Bronchial epithelial cell (primary cell): ENCODE results near the gene DCLK2. TPM values are rescaled to one million over a fixed set of nuclear protein-coding genes. Genes with fewer than 3 reads are reported as not detected.
"Not testable (repeated sequence)": the region's sequence is repeated elsewhere in the genome, so short reads cannot be mapped to it uniquely, and the experiment has no call there.

Experiments used
- DNase-seq: peaks from one replicate; pipeline ENCODE4 v3.0.0-alpha.2; 2010; ENCODE audit warnings: low read depth
- FAIRE-seq: peaks from 2 replicates; lab custom pipeline; 2011; peaks lifted over from hg19 to GRCh38; lab: Jason Lieb, UNC
- H3K27me3 ChIP-seq: 2 replicates; pipeline ENCODE4 v1.5.1; 2011; ENCODE audit warnings: low read length; ENCODE audit not compliant: control insufficient read depth, insufficient read depth
- H3K36me3 ChIP-seq: 2 replicates; pipeline ENCODE4 v1.5.1; 2011; ENCODE audit warnings: low read length; ENCODE audit not compliant: control insufficient read depth, insufficient read depth
- H3K4me3 ChIP-seq: 2 replicates; pipeline ENCODE4 v1.5.1; 2011; ENCODE audit warnings: mild to moderate bottlenecking, low read depth, low read length, control low read depth
- CTCF ChIP-seq: IDR thresholded peaks from 2 replicates; pipeline ENCODE4 v1.5.1; 2011; ENCODE audit warnings: mild to moderate bottlenecking, moderate library complexity, low read length, control low read depth, inconsistent platforms; ENCODE audit not compliant: insufficient read depth, severe bottlenecking
- total RNA-seq: library from RNA; depleted of rRNA; stranded (reverse); fragments of >200 nt; gene quantifications from 2 replicates; pipeline ENCODE4 v1.2.1, GENCODE V29; 2014

DCLK2 gene
- total RNA-seq, 1 donor from 2014 or later, result not detected

GRCh38 chr4:150161109-150161508 lies 82.9 kb downstream of the DCLK2 start:
- Histone ChIP-seq H3K27me3 (no peaks in the 10 kb centered on the region), H3K36me3 (no peaks in the 10 kb centered on the region), H3K4me3 (no peak overlapping the region)
- FAIRE-seq (no peak), DNase-seq (no peak)
- no peak for TF ChIP-seq CTCF

DNA sequence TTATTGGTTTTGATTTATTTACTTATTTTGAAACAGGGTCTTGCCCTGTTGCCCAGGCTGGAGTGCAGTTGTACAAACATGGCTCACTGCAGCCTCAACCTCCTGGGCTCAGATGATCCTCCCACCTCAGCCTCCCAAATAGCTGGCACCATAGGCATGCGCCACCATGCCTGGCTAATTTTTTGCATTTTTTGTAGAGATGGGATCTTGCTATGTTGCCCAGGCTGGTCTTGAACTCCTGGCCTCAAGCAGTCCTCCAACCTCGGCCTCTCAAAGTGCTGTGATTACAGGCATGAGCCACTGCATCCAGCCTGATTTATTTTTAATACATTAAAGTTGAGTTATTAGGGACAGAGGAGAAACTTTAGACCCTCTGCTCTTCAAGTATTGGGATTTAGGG lies 83.8 kb downstream of the DCLK2 start:
- not testable (repeated sequence) for H3K36me3 ChIP-seq

DNA sequence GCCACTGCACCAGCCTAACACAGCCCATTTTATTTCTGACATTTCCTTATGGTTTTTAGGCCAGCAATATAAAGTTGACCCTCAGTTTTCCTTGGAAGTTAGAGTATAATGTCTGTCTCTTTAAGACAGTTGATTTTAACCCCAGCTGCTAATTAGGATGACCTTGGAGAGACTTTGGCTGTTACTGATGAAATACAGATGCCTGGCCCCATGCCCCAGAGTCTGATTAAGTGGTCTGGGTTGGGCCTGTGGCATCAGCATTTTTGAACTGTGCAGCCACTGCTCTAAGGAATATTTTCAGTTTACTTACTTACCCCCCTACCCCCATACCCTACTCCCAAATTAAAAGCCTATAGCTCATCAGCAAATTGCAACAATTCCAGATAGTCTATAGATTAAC lies 85.8 kb downstream of the DCLK2 start:
- Histone ChIP-seq H3K4me3 (no peak overlapping the region), H3K36me3 (no peaks in the 10 kb centered on the region), H3K27me3 (no peaks in the 10 kb centered on the region)
- DNase-seq, result no peak
- FAIRE-seq, result no peak
- TF ChIP-seq CTCF, result no peak

More for the DNA sequence above, 83.8 kb downstream of the DCLK2 start:
- FAIRE-seq, H3K4me3 ChIP-seq, H3K27me3 ChIP-seq, DNase-seq: not testable (repeated sequence)

GRCh38 chr4:150164956-150165629 lies 86.8 kb downstream of the DCLK2 start:
- no peak for TF ChIP-seq CTCF
- no peaks in the 10 kb centered on the region for H3K27me3 ChIP-seq
- no peaks in the 10 kb centered on the region for H3K36me3 ChIP-seq
- peak; percentile 35 for DNase-seq
- H3K4me3 ChIP-seq, result no peak overlapping the region
- no peak for FAIRE-seq

DNA sequence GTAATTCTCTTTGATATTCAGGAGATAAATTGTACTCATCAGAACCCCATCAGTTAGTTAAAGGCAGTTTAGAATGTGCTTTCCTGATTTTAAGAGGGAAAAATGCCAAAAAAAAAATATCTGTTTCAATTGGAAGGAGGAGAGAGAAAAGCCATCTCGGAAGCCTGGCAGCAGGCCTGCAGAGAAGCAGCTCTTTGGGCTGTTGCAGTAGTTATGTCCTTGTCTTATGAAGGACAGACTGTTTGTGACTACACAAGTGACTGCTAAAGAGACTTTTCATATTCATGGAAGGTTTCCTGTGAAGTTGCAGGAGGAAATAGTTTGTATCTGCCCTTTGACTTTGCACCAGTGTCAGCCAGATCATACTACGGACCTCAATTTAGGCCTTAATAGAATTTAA lies 88.8 kb downstream of the DCLK2 start:
- H3K27me3 ChIP-seq, result no peaks in the 10 kb centered on the region
- no peak for FAIRE-seq
- TF ChIP-seq CTCF, result no peak
- H3K4me3 ChIP-seq, result no peak overlapping the region
- no peak for DNase-seq
- no peaks in the 10 kb centered on the region for H3K36me3 ChIP-seq

DNA sequence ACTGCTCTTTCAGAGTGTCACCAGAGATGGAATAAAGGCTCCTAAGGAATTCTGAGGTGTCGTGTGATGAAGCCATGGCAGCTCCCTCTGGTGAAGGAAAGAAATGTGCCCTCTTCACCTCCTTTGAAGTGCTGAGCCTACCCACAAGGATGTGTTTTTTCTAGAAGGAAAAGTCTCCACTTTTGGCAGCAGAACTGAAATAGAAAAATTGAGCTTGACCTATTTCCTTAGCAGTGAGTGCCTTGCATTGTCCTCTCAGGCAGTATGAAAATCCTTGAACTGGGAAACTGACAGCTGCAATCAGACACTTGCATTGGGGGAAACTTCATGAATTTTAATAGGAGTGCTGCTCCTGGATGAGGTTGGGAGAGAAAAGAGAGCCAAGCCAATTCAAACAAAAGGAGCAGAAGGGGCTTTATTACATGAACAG lies 95.2 kb downstream of the DCLK2 start:
- no peak for DNase-seq
- FAIRE-seq, result no peak
- no peaks in the 10 kb centered on the region for H3K36me3 ChIP-seq
- no peaks in the 10 kb centered on the region for H3K27me3 ChIP-seq
- H3K4me3 ChIP-seq, result no peak overlapping the region
- TF ChIP-seq CTCF, result no peak
